SK-N-SH (cell line): ENCODE measurements around the gene MRGPRD.

Experiments used
- CTCF ChIP-seq: fragments of 200-600 bp; sonication (generic); IDR thresholded peaks from 2 replicates; pipeline ENCODE4 v1.6.1; 2017; ENCODE audit warnings: antibody characterized with exemption, mild to moderate bottlenecking, moderate library complexity
- ELF1 ChIP-seq: IDR thresholded peaks from 2 replicates; pipeline ENCODE4 v1.4.0; 2012
- FOXJ3 ChIP-seq: sonication (generic); formaldehyde crosslinking; IDR thresholded peaks from 2 replicates; pipeline ENCODE4 v1.5.1; 2020; ENCODE audit warnings: mild to moderate bottlenecking, missing genetic modification reagents
- FOXM1 ChIP-seq: IDR thresholded peaks from 2 replicates; pipeline ENCODE4 v1.4.0; 2012; ENCODE audit warnings: low read depth, mild to moderate bottlenecking
- GABPA ChIP-seq: IDR thresholded peaks from 2 replicates; pipeline ENCODE4 v1.4.0; 2012; ENCODE audit warnings: low read depth, mild to moderate bottlenecking
- MEF2A ChIP-seq: IDR thresholded peaks from 2 replicates; pipeline ENCODE4 v1.4.0; 2012; ENCODE audit warnings: low read depth, borderline replicate concordance
- POLR2AphosphoS5 ChIP-seq: IDR thresholded peaks from 2 replicates; pipeline ENCODE4 v1.6.1; 2012; ENCODE audit warnings: low read depth, low read length
- RAD21 ChIP-seq: IDR thresholded peaks from 2 replicates; pipeline ENCODE4 v1.6.1; 2012; ENCODE audit warnings: mild to moderate bottlenecking, low read length
- RFX5 ChIP-seq: IDR thresholded peaks from 2 replicates; pipeline ENCODE4 v1.6.1; 2012; ENCODE audit warnings: mild to moderate bottlenecking, improper control_type of control experiment, low read length
- YY1 ChIP-seq: IDR thresholded peaks from 2 replicates; pipeline ENCODE4 v1.4.0; 2012; ENCODE audit warnings: low read depth, mild to moderate bottlenecking
- ZBTB33 ChIP-seq: IDR thresholded peaks from 2 replicates; pipeline ENCODE4 v1.4.0; 2012; ENCODE audit warnings: low read depth, borderline replicate concordance
- TF ChIP-seq, protein P1 (sequence below): fragments of 150-350 bp; IDR thresholded peaks from 2 replicates; pipeline ENCODE4 v1.6.1; 2017; ENCODE audit warnings: antibody characterized with exemption, low read length, low read depth, borderline replicate concordance
- TF ChIP-seq, protein P2 (sequence below): IDR thresholded peaks from 2 replicates; pipeline ENCODE4 v1.6.1; 2012; ENCODE audit warnings: mild to moderate bottlenecking, low read depth, low read length, moderate library complexity

DNA sequence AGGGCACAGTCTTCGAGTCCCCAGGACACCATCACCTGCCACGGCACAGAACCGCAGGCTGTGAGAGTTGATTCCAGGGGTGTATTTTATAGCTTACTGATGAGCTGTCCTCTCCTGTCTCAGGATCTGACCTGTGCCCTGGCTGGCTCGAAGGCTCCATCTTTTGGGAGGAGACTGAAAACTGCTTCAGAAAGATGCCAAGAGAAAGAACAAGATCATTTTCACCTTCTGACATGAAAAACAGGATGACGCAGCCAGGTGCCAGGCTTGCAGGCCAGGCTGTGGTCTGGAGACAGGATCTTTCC lies 2.2 kb downstream of the MRGPRD start:
- TF ChIP-seq FOXM1 (no peak), CTCF (no peak), ZBTB33 (no peak), GABPA (no peak), YY1 (no peak), ELF1 (no peak), FOXJ3 (CRISPR knock-in tag) (no peak), POLR2AphosphoS5 (no peak), RAD21 (no peak), RFX5 (no peak), MEF2A (no peak)
- TF ChIP-seq, protein P1, sequence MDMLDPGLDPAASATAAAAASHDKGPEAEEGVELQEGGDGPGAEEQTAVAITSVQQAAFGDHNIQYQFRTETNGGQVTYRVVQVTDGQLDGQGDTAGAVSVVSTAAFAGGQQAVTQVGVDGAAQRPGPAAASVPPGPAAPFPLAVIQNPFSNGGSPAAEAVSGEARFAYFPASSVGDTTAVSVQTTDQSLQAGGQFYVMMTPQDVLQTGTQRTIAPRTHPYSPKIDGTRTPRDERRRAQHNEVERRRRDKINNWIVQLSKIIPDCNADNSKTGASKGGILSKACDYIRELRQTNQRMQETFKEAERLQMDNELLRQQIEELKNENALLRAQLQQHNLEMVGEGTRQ: no peak
- TF ChIP-seq, protein P2, sequence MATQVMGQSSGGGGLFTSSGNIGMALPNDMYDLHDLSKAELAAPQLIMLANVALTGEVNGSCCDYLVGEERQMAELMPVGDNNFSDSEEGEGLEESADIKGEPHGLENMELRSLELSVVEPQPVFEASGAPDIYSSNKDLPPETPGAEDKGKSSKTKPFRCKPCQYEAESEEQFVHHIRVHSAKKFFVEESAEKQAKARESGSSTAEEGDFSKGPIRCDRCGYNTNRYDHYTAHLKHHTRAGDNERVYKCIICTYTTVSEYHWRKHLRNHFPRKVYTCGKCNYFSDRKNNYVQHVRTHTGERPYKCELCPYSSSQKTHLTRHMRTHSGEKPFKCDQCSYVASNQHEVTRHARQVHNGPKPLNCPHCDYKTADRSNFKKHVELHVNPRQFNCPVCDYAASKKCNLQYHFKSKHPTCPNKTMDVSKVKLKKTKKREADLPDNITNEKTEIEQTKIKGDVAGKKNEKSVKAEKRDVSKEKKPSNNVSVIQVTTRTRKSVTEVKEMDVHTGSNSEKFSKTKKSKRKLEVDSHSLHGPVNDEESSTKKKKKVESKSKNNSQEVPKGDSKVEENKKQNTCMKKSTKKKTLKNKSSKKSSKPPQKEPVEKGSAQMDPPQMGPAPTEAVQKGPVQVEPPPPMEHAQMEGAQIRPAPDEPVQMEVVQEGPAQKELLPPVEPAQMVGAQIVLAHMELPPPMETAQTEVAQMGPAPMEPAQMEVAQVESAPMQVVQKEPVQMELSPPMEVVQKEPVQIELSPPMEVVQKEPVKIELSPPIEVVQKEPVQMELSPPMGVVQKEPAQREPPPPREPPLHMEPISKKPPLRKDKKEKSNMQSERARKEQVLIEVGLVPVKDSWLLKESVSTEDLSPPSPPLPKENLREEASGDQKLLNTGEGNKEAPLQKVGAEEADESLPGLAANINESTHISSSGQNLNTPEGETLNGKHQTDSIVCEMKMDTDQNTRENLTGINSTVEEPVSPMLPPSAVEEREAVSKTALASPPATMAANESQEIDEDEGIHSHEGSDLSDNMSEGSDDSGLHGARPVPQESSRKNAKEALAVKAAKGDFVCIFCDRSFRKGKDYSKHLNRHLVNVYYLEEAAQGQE: no peak
